Stimulated activated CD8-positive, alpha-beta memory T cell treated with anti-CD3 and anti-CD28 coated beads, Interleukin-7, amount 100 ng/mL, for 24 hours (primary cell): ENCODE results near the gene PGBD4.
"Not testable (repeated sequence)": the region's sequence is repeated elsewhere in the genome, so short reads cannot be mapped to it uniquely, and the experiment has no call there.

Experiments
- DNase-seq: peaks from one replicate; pipeline ENCODE4 v3.0.0-alpha.2; 2020; ENCODE audit warnings: low read depth

PGBD4 gene

DNA sequence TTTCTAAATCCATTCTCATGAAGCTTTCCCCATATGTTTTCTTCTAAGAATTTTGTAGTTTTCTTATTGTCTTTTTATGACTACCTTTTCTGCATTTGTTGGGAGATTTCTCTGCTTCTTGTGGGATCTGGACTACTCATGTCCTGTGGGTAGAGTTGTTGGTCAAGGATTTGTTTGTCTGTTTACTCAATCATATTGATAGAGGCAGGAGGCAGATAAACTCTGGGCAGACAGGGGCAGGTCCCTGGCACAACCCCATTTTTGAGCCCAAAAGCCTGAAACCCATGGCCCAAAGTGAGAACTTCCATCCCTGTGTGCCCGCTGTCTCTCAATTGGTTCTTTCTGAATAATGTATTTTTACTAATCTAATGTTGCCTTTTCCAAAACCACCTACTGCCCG lies 12.3 kb downstream of the PGBD4 start:
- DNase-seq, result no peak

DNA sequence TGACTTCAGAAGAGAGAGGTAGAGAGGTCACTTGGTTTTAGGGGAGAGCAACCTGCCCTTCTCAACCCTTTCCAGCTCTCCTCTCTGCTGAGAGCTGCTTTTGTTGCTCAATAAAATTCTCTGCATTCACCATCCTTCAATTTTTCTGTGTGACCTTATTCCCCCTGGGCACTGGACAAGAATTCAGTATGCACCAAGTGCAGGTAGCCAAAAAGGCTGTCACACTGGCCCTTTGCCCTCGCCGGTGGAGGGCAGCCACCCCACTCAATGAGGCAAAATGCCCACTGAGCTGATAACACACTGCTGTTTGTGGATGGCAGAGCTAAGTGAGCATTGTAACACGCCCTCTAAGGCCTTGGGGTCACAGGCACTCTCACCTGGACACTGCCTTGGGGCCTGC lies 12.9 kb downstream of the PGBD4 start:
- DNase-seq, result no peak

DNA sequence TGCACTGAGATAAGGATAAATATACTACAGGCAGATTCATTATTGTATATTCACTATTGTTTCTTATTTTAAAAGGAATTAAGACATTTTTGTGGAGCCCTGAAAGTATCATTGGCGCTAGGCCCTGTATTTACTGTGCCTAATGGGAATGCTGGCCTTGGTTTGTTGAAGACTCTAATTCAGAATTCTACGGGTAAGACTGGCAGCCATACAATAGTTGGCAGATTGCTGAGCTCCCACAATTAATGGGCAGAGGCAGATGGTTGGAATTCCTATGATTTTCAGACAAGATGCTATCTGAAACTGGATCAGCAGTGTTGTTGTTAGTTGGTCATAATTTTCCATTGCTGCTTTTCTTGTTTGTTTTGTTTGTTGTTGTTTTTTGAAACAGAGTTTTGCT lies 14.7 kb downstream of the PGBD4 start:
- DNase-seq, result no peak

DNA sequence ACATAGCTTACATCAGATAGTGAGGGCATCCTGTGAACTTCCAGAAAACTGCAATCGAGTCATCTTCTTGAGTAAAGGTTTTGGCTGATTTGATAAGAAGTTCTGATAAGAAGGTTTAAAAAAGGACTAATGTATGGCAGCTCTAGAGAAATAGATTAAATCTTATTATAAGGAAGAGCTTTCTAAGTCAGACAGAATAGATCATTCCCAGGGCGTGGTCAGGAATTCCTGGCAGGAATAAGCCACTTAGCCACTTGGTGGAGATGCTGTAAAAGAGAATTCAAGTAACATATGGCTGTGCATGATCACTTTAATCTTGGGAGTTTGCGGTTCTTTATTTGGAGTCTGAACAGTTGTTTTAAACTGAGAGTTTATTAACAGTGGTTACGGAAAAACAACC lies 17.4 kb downstream of the PGBD4 start:
- DNase-seq, result no peak

GRCh38 chr15:34120420-34120819 lies 18.5 kb downstream of the PGBD4 start:
- DNase-seq, result not testable (repeated sequence)

GRCh38 chr15:34121786-34122185 lies 19.9 kb downstream of the PGBD4 start:
- DNase-seq, result not testable (repeated sequence)

DNA sequence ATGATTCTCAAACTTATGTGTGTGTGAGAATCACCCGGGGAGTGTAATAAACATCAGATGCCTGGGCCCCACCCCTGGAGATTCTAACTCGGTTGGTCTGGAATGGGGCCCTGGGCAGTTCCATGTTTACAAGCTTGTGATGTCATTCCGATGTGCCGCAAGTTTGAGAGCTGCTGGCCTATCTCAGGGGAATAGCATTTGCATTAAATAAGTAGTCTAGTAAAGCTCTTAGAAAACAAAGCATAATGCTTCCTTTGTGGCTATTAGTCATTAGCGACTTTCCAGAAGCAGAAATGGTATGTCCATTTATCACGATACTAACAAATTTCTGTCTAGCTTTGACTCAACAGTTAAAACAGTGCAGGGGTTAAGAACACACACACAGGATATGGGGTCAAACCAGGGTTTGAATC lies 20.9 kb downstream of the PGBD4 start:
- DNase-seq, result no peak

- no peak for DNase-seq
Measured at GRCh38 chr15:34124651-34125050, 22.8 kb downstream of the PGBD4 start.

- no peak for DNase-seq
Measured at GRCh38 chr15:34125945-34126344, 24.1 kb downstream of the PGBD4 start.

DNA sequence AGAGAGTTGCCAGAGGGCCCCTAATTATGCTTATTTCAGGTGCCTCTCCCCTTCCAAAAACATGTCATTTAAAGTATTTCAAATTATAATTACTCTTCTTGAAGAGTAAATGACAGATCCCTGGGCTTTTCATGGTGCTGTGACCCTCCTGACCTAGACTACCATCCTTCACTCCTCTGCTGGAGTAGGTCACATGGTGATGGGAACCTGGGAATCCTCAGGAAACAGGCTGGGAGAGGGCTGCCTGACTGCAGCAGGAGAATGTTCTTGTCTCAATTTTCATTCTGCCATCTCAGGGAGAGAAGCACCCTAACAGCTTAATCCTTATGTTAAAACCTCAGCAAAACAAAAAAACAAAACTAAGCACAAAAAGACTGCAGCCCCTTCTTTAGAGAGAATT lies 24.6 kb downstream of the PGBD4 start:
- DNase-seq, result no peak

DNA sequence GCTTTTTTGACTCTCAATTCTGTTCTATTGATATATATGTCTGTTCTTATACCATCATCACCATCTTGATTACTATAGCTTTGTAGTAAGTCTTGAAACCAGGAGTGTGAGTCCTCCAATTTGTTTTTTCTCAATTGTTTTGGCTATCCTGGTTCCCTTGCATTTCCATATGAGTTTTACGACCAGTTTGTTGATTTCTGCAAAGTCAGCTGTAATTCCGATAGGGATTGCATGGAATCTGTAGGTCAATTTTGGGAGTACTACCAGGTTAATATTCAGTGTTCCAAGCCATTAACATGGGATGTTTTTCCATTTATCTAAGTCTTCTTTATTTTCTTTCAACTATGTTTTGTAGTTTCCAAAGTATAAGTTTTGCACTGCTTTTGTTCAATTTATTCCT lies 27.0 kb downstream of the PGBD4 start:
- no peak for DNase-seq

GRCh38 chr15:34132881-34133280 lies 31.0 kb downstream of the PGBD4 start:
- no peak for DNase-seq

GRCh38 chr15:34133511-34133910 lies 31.6 kb downstream of the PGBD4 start:
- no peak for DNase-seq

DNA sequence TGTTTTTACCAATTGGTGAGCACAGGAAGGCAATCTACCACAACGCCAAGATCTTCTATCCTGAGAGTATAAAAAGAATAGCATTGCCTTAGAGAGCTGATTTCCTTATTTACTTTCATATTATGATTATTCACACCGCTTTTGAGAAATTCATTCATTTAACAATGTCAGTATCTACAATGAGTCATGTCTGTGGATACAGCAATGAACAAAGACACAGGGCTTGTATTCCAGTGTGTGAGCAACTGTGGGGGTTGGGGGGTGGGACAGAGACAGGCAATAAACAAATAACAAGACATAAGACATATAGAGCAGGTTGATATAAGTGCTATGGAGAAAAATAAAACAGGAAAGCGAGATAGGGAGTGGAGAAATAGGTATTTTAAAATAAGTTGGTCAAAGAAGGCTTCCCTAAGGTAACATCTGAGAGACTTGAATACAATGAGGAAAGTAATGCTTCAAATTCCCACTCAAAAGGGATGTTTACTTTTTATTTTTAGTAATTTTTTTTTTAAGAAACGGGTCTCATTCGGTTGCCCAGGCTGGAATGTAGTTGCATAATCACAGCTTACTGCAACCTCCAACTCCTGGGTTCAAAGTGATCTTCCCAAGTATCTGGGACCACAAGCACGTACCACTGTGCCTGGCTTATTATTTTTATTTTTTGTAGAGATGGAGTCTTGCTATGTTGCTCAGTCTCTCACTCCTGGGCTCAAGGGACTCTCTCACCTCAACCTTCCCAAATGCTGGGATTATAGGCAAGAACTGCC lies 45.7 kb downstream of the PGBD4 start:
- no peak for DNase-seq

DNA sequence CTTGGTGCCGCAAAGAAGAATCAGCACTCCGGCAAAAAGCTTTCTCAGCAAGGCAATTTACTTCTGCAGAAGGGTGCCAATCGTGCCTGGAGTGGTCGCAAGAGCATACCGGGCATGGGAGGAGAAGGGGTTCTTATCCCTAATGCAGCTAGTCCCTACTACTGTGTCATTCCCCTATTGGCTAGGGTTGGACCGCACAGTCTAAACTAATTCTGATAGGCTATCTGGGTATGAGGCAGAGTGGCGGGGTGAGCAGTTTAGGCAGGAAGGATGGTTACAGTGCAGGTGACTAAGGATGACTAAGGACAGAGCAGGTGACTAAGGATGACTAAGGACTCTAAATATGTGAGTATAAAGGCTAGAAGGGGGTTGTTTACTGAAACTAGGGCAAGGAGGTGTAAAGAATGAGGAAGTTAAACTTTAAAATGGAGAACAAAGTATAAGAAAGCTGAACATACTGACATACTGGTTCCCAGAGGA lies 52.9 kb downstream of the PGBD4 start:
- no peak for DNase-seq

DNA sequence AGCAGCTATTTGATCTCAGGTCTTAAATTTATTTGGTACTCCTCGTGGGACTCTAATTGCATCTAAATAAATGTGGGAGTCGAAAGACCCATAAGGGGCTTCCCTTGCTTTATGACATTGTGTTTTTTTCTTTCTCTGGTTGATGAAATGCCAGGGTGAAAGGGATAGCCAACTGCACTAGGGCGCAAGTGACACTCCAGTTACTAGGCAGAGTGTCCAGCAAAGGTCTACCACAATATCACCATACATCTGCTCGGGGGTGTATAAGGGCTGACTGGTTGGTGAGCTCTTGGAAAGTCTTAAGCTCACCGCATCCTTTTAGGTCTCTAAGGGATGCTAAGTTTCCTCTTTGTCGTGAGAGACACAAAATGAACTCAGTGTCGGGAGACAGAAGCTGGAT lies 54.0 kb downstream of the PGBD4 start:
- DNase-seq, result no peak
